ENCODE data around the gene L3MBTL1. TPM values are rescaled to one million over a fixed set of nuclear protein-coding genes. Genes with fewer than 3 reads are reported as not detected.

L3MBTL1 gene
- total and polyA plus RNA-seq, 7 experiments from 2014 or later: 0.74 to 24.7 (median 13.5) TPM

DNA sequence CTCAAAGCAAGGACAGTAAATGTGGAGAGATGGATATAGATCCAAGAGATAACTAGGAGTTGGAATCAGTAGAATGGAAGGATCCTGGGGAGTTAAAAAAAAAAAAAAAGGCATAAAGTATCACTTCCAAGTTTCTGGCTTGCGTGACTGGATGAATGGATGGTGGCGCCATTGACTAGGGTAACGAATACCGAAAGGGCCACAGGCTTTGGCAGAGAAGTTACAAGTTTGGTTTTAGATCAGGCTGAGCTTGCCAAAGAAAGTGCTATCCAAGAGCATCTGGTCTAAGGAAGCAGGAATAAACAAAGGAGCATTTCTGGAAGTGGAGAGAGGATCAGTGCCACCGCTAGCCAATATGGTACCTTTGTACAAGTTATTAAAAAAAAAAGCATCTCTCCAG is 17.5 kb downstream of the L3MBTL1 start:
- H3K9me3 Mint-ChIP-seq: peaks cover 0 to 9% (median 3%) of the 10 kb centered on the region in 11 donors

GRCh38 chr20:43528258-43528875 is 20.9 kb downstream of the L3MBTL1 start:
- no peak for ATAC-seq
- Histone ChIP-seq H3K36me3 (ENCODE audit: control insufficient read depth in 2 of 3, insufficient read depth in 3 of 3, low read length in 3 of 3) (no peaks in the 10 kb centered on the region), H3K27me3 (ENCODE audit: control insufficient read depth in 2 of 2, insufficient read depth in 2 of 2, low read length in 2 of 2) (no peaks in the 10 kb centered on the region), H3K4me3 (ENCODE audit: low read length) (no peak overlapping the region), H3K4me1 (ENCODE audit: control insufficient read depth in 2 of 2, insufficient read depth in 2 of 2, low read length in 2 of 2) (no peaks in the 10 kb centered on the region), H3K27ac (ENCODE audit: low read depth, low read length) (no peak overlapping the region), H3K9me3 (ENCODE audit: control insufficient read depth in 2 of 3, low read length in 3 of 3) (no peaks in the 10 kb centered on the region)
- Mint-ChIP-seq H3K4me1 (peaks cover 0 to 7% (median 0%) of the 10 kb centered on the region in 7 donors), H3K36me3 (peaks cover 0 to 14% (median 0%) of the 10 kb centered on the region in 5 donors), H3K9me3 (peaks cover 0 to 7% (median 0%) of the 10 kb centered on the region in 11 donors), H3K27ac (peak overlapping the region in 1 of 9 donors; percentile 24), H3K4me3 (no peak overlapping the region), H3K27me3 (peaks cover 0 to 4% (median 0%) of the 10 kb centered on the region in 5 donors)
- ChIA-PET CTCF (interaction anchor here (0.6 kb wide), 1 partner anchor 27 kb away, joined by 3 read pairs; no protein-coding TSS in a partner anchor), POLR2A (no interaction called here)
- intact Hi-C loops (cut with micrococcal nuclease): no loop called here
- DNase-seq: no peak

More for the DNA sequence above, 17.5 kb downstream of the L3MBTL1 start:
- Histone ChIP-seq H3K4me1 (ENCODE audit: control insufficient read depth in 2 of 2, insufficient read depth in 2 of 2, low read length in 2 of 2) (no peaks in the 10 kb centered on the region), H3K27ac (ENCODE audit: low read depth, low read length) (no peak overlapping the region), H3K27me3 (ENCODE audit: control insufficient read depth in 2 of 2, insufficient read depth in 2 of 2, low read length in 2 of 2) (no peaks in the 10 kb centered on the region), H3K9me3 (ENCODE audit: control insufficient read depth in 2 of 3, low read length in 3 of 3) (no peaks in the 10 kb centered on the region), H3K36me3 (ENCODE audit: control insufficient read depth in 2 of 3, insufficient read depth in 3 of 3, low read length in 3 of 3) (no peaks in the 10 kb centered on the region), H3K4me3 (ENCODE audit: low read length) (no peak overlapping the region)
- DNase-seq (no peak), ATAC-seq (no peak)
- peaks cover 0 to 5% (median 2%) of the 10 kb centered on the region in 5 donors for H3K27me3 Mint-ChIP-seq
- no peak overlapping the region for H3K27ac Mint-ChIP-seq
- peaks cover 0 to 7% (median 0%) of the 10 kb centered on the region in 7 donors for H3K4me1 Mint-ChIP-seq
- POLR2A ChIA-PET: no interaction called here
- intact Hi-C loops (cut with micrococcal nuclease): no loop called here
- no peak overlapping the region for H3K4me3 Mint-ChIP-seq
- CTCF ChIA-PET: interaction anchor here (0.5 kb wide), 1 partner anchor 167 kb away, joined by 3 read pairs; no protein-coding TSS in a partner anchor
- peaks cover 0 to 17% (median 5%) of the 10 kb centered on the region in 5 donors for H3K36me3 Mint-ChIP-seq

GRCh38 chr20:43529051-43529450 is 21.6 kb downstream of the L3MBTL1 start:
- ATAC-seq: no peak
- peaks cover 0 to 4% (median 0%) of the 10 kb centered on the region in 5 donors for H3K27me3 Mint-ChIP-seq
- no peak overlapping the region for H3K4me3 Mint-ChIP-seq
- Histone ChIP-seq H3K27ac (ENCODE audit: low read depth, low read length) (no peak overlapping the region), H3K36me3 (ENCODE audit: control insufficient read depth in 2 of 3, insufficient read depth in 3 of 3, low read length in 3 of 3) (no peaks in the 10 kb centered on the region), H3K9me3 (ENCODE audit: control insufficient read depth in 2 of 3, low read length in 3 of 3) (no peaks in the 10 kb centered on the region), H3K27me3 (ENCODE audit: control insufficient read depth in 2 of 2, insufficient read depth in 2 of 2, low read length in 2 of 2) (no peaks in the 10 kb centered on the region), H3K4me3 (ENCODE audit: low read length) (no peak overlapping the region), H3K4me1 (ENCODE audit: control insufficient read depth in 2 of 2, insufficient read depth in 2 of 2, low read length in 2 of 2) (no peaks in the 10 kb centered on the region)
- peaks cover 0 to 7% (median 0%) of the 10 kb centered on the region in 7 donors for H3K4me1 Mint-ChIP-seq
- POLR2A ChIA-PET: no interaction called here
- H3K9me3 Mint-ChIP-seq: peaks cover 0 to 7% (median 0%) of the 10 kb centered on the region in 11 donors
- intact Hi-C loops (cut with micrococcal nuclease): no loop called here
- CTCF ChIA-PET: no interaction called here
- no peak overlapping the region for H3K27ac Mint-ChIP-seq
- peaks cover 0 to 14% (median 0%) of the 10 kb centered on the region in 5 donors for H3K36me3 Mint-ChIP-seq
- DNase-seq: no peak

- peaks cover 0 to 14% (median 0%) of the 10 kb centered on the region in 5 donors for H3K36me3 Mint-ChIP-seq
- no peak overlapping the region for H3K27ac Mint-ChIP-seq
- Histone ChIP-seq H3K27me3 (ENCODE audit: control insufficient read depth in 2 of 2, insufficient read depth in 2 of 2, low read length in 2 of 2) (no peaks in the 10 kb centered on the region), H3K9me3 (ENCODE audit: control insufficient read depth in 2 of 3, low read length in 3 of 3) (no peaks in the 10 kb centered on the region), H3K27ac (ENCODE audit: low read depth, low read length) (no peak overlapping the region), H3K4me3 (ENCODE audit: low read length) (no peak overlapping the region), H3K4me1 (ENCODE audit: control insufficient read depth in 2 of 2, insufficient read depth in 2 of 2, low read length in 2 of 2) (no peaks in the 10 kb centered on the region), H3K36me3 (ENCODE audit: control insufficient read depth in 2 of 3, insufficient read depth in 3 of 3, low read length in 3 of 3) (no peaks in the 10 kb centered on the region)
- peaks cover 0 to 4% (median 0%) of the 10 kb centered on the region in 5 donors for H3K27me3 Mint-ChIP-seq
- peaks cover 0 to 5% (median 0%) of the 10 kb centered on the region in 11 donors for H3K9me3 Mint-ChIP-seq
- ATAC-seq (no peak), DNase-seq (no peak)
- no peak overlapping the region for H3K4me3 Mint-ChIP-seq
- peaks cover 0 to 7% (median 0%) of the 10 kb centered on the region in 7 donors for H3K4me1 Mint-ChIP-seq
- intact Hi-C loops (cut with micrococcal nuclease): no loop called here
- CTCF ChIA-PET: interaction anchor here (0.6 to 1.2 kb wide), 2 partner anchors 8 to 56 kb away, joined by 3 to 4 read pairs; no protein-coding TSS in a partner anchor
- POLR2A ChIA-PET: no interaction called here
Observed at GRCh38 chr20:43529457-43530153, 22.1 kb downstream of the L3MBTL1 start.

GRCh38 chr20:43530321-43531090 is 23.0 kb downstream of the L3MBTL1 start:
- ATAC-seq (no peak), DNase-seq (no peak)
- no peaks in the 10 kb centered on the region for H3K9me3 ChIP-seq (ENCODE audit: control insufficient read depth in 2 of 3, low read length in 3 of 3)
- peaks cover 0 to 5% (median 0%) of the 10 kb centered on the region in 3 experiments for H3K36me3 ChIP-seq (ENCODE audit: control insufficient read depth in 2 of 3, insufficient read depth in 3 of 3, low read length in 3 of 3)
- H3K27me3 ChIP-seq (ENCODE audit: control insufficient read depth in 2 of 2, insufficient read depth in 2 of 2, low read length in 2 of 2): no peaks in the 10 kb centered on the region
- intact Hi-C loops (cut with micrococcal nuclease): no loop called here
- no peaks in the 10 kb centered on the region for H3K4me1 ChIP-seq (ENCODE audit: control insufficient read depth in 2 of 2, insufficient read depth in 2 of 2, low read length in 2 of 2)
- Mint-ChIP-seq H3K27me3 (no peaks in the 10 kb centered on the region), H3K27ac (no peak overlapping the region), H3K9me3 (no peaks in the 10 kb centered on the region), H3K4me3 (no peak overlapping the region), H3K36me3 (peaks cover 0 to 14% (median 0%) of the 10 kb centered on the region in 5 donors), H3K4me1 (peaks cover 0 to 7% (median 0%) of the 10 kb centered on the region in 7 donors)
- CTCF ChIA-PET: interaction anchor here (0.6 to 1.2 kb wide), 3 partner anchors 8 to 55 kb away, joined by 3 to 4 read pairs (median 4); no protein-coding TSS in a partner anchor
- H3K27ac ChIP-seq (ENCODE audit: low read depth, low read length): no peak overlapping the region
- H3K4me3 ChIP-seq (ENCODE audit: low read length): no peak overlapping the region
- POLR2A ChIA-PET: no interaction called here

DNA sequence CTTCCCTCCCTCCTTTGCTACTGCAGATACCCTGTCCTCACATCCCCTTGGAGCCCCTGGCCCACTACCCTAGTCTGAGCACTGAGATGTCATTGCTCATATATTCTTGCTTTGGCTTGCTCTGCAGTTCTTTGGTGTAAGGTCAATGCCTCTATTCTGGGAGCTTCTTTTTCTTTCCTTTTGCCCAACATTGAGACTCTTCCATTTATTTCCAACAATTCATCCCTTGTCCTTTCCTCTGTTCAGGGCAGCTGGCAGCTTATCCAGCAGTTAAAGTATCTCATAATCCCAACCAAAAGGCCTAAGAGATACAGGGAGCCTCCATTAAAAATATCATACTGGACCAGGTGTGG is 23.6 kb downstream of the L3MBTL1 start:
- no peaks in the 10 kb centered on the region for H3K9me3 ChIP-seq (ENCODE audit: control insufficient read depth in 2 of 3, low read length in 3 of 3)
- peaks cover 0 to 11% (median 0%) of the 10 kb centered on the region in 3 experiments for H3K36me3 ChIP-seq (ENCODE audit: control insufficient read depth in 2 of 3, insufficient read depth in 3 of 3, low read length in 3 of 3)
- DNase-seq (no peak), ATAC-seq (no peak)
- H3K27me3 ChIP-seq (ENCODE audit: control insufficient read depth in 2 of 2, insufficient read depth in 2 of 2, low read length in 2 of 2): no peaks in the 10 kb centered on the region
- H3K4me1 Mint-ChIP-seq: peaks cover 0 to 2% (median 0%) of the 10 kb centered on the region in 7 donors
- H3K9me3 Mint-ChIP-seq: no peaks in the 10 kb centered on the region
- no peak overlapping the region for H3K27ac Mint-ChIP-seq
- no peaks in the 10 kb centered on the region for H3K4me1 ChIP-seq (ENCODE audit: control insufficient read depth in 2 of 2, insufficient read depth in 2 of 2, low read length in 2 of 2)
- no peak overlapping the region for H3K4me3 ChIP-seq (ENCODE audit: low read length)
- H3K36me3 Mint-ChIP-seq: peaks cover 0 to 14% (median 0%) of the 10 kb centered on the region in 5 donors
- H3K27ac ChIP-seq (ENCODE audit: low read depth, low read length): no peak overlapping the region
- ChIA-PET CTCF (interaction anchor here (1.1 kb wide), 1 partner anchor 29 kb away, joined by 4 read pairs; no protein-coding TSS in a partner anchor), POLR2A (no interaction called here)
- no peaks in the 10 kb centered on the region for H3K27me3 Mint-ChIP-seq
- intact Hi-C loops (cut with micrococcal nuclease): no loop called here
- H3K4me3 Mint-ChIP-seq: no peak overlapping the region

All from naive thymus-derived CD4-positive, alpha-beta T cell (primary cell).